DMS 273 treated with DMSO at 0.1 percent for 48 hours (cell line): ENCODE results near the gene PBX2.
A peak's percentile ranks its signal among the peaks of the same experiment; 100 is the strongest.
"Not testable (repeated sequence)": the region's sequence is repeated elsewhere in the genome, so short reads cannot be mapped to it uniquely, and the experiment has no call there.

Experiments
- DNase-seq: peaks from one replicate; lab custom pipeline; 2025; lab: John Stamatoyannopoulos, UW

PBX2 gene

GRCh38 chr6:32190054-32190851 lies at the start of gene PBX2:
PBX2 (minus strand) TSS chr6:32190202; CDS start chr6:32189915, 287 bp downstream.
- DNase-seq, result peak; percentile 68

GRCh38 chr6:32239462-32239861 lies 49.5 kb upstream of the PBX2 start:
- no peak for DNase-seq

- DNase-seq, result no peak
Measured at GRCh38 chr6:32234934-32235333, 44.9 kb upstream of the PBX2 start.

GRCh38 chr6:32226434-32226833 lies 36.4 kb upstream of the PBX2 start:
- no peak for DNase-seq

GRCh38 chr6:32224696-32225095 lies 34.7 kb upstream of the PBX2 start:
- DNase-seq, result no peak

- no peak for DNase-seq
Measured at GRCh38 chr6:32223258-32224235, 33.5 kb upstream of the PBX2 start, which contains the start of gene NOTCH4. NOTCH4 (minus strand) TSS chr6:32224067; CDS start chr6:32223928, 139 bp downstream.

GRCh38 chr6:32222333-32223230 lies 32.6 kb upstream of the PBX2 start:
- DNase-seq, result no peak

GRCh38 chr6:32220021-32220420 lies 30.0 kb upstream of the PBX2 start:
- DNase-seq, result no peak

- no peak for DNase-seq
Measured at GRCh38 chr6:32218167-32218566, 28.2 kb upstream of the PBX2 start.

- no peak for DNase-seq
Measured at GRCh38 chr6:32216998-32217397, 27.0 kb upstream of the PBX2 start.

- DNase-seq, result no peak
Measured at GRCh38 chr6:32216285-32216684, 26.3 kb upstream of the PBX2 start.

GRCh38 chr6:32215617-32216016 lies 25.6 kb upstream of the PBX2 start:
- DNase-seq, result no peak

- no peak for DNase-seq
Measured at GRCh38 chr6:32214126-32214525, 24.1 kb upstream of the PBX2 start.

- no peak for DNase-seq
Measured at GRCh38 chr6:32213649-32214048, 23.6 kb upstream of the PBX2 start.

GRCh38 chr6:32212076-32212760 lies 22.2 kb upstream of the PBX2 start:
- no peak for DNase-seq

- DNase-seq, result not testable (repeated sequence)
Measured at GRCh38 chr6:32211432-32211831, 21.4 kb upstream of the PBX2 start.

- no peak for DNase-seq
Measured at GRCh38 chr6:32210191-32210601, 20.2 kb upstream of the PBX2 start.

GRCh38 chr6:32208996-32209395 lies 19.0 kb upstream of the PBX2 start:
- DNase-seq, result no peak

GRCh38 chr6:32204268-32204715 lies 14.3 kb upstream of the PBX2 start:
- DNase-seq, result no peak

- no peak for DNase-seq
Measured at GRCh38 chr6:32203426-32204267, 13.6 kb upstream of the PBX2 start.
